NB4 (cell line): ENCODE results near the gene PCDHA1.

Experiments used
- MAX ChIP-seq: IDR thresholded peaks from 2 replicates; pipeline ENCODE4 v1.6.1; 2011; ENCODE audit warnings: low read depth, low read length
- MYC ChIP-seq: IDR thresholded peaks from 2 replicates; pipeline ENCODE4 v1.6.1; 2011; ENCODE audit warnings: low read depth, low read length
- POLR2A ChIP-seq: IDR thresholded peaks from 2 replicates; pipeline ENCODE4 v1.6.1; 2011; ENCODE audit warnings: mild to moderate bottlenecking; ENCODE audit not compliant: insufficient read length; ENCODE audit errors: extremely low read depth
- TF ChIP-seq, protein P1 (sequence below): IDR thresholded peaks from one replicate; pipeline ENCODE4 v1.5.1; 2012; ENCODE audit warnings: low read depth, low read length

DNA sequence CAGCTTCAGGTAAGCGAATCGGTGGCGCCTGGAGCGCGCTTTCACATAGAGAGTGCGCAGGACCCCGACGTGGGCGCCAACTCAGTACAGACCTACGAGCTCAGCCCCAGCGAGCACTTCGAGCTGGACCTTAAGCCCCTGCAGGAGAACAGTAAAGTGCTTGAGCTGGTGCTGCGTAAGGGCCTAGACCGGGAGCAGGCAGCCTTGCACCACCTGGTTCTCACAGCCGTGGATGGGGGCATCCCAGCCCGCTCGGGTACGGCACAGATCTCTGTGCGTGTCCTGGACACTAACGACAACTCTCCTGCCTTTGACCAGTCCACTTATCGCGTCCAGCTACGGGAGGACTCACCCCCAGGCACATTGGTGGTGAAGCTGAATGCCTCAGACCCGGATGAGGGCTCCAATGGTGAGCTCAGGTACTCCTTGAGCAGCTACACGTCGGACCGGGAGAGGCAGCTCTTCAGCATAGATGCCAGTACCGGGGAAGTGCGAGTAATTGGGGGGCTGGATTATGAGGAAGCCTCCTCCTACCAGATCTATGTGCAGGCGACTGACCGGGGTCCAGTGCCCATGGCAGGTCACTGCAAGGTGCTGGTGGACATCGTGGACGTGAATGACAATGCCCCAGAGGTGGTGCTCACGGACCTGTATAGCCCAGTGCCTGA is 181.4 kb downstream of the PCDHA1 start:
- TF ChIP-seq, protein P1, sequence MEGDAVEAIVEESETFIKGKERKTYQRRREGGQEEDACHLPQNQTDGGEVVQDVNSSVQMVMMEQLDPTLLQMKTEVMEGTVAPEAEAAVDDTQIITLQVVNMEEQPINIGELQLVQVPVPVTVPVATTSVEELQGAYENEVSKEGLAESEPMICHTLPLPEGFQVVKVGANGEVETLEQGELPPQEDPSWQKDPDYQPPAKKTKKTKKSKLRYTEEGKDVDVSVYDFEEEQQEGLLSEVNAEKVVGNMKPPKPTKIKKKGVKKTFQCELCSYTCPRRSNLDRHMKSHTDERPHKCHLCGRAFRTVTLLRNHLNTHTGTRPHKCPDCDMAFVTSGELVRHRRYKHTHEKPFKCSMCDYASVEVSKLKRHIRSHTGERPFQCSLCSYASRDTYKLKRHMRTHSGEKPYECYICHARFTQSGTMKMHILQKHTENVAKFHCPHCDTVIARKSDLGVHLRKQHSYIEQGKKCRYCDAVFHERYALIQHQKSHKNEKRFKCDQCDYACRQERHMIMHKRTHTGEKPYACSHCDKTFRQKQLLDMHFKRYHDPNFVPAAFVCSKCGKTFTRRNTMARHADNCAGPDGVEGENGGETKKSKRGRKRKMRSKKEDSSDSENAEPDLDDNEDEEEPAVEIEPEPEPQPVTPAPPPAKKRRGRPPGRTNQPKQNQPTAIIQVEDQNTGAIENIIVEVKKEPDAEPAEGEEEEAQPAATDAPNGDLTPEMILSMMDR = no peak
- TF ChIP-seq MAX (no peak), MYC (no peak), POLR2A (no peak)
